K562 (cell line): Measurements from ENCODE around the gene NTRK3. TPM values are rescaled to one million over a fixed set of nuclear protein-coding genes. Genes with fewer than 3 reads are reported as not detected.

ENCODE experiments used
- ATAC-seq: fragments of 200-7000 bp; cut with Tn5 transposase; 3 replicates; pipeline ENCODE4 v1.9.1; 2020; ENCODE audit warnings: moderate library complexity
- BruUV-seq: library from RNA; stranded (reverse); fragments of 400-500 nt; replicated peaks from 2 replicates; lab custom pipeline; 2021; lab: Mats Ljungman, UMichigan
- CTCF ChIA-PET: fragments of 300-600 bp; formaldehyde crosslinking; extraction: SDS; loops from one replicate; lab custom pipeline; 2021; ENCODE audit warnings: low intra/inter-chr PET ratio; lab: Yijun Ruan, JAX
- POLR2A ChIA-PET: fragments of 300-600, 350-650 bp; sonication (Branson Sonifier 250); formaldehyde crosslinking; extraction: SDS; loops from one replicate; lab custom pipeline; 2021; ENCODE audit warnings: antibody characterized with exemption, inconsistent platforms; lab: Yijun Ruan, JAX
- DNase-seq, 4 experiments: peaks; one replicate each; pipeline versions ENCODE4 v3.0.0 to v3.0.0-alpha.2; 2011 to 2018; ENCODE audit warnings: low spot score in 3 of 4, mixed read lengths in 3 of 4; ENCODE audit errors: extremely low read depth in 1 of 4
- FAIRE-seq: peaks from 2 replicates; lab custom pipeline; 2011; peaks lifted over from hg19 to GRCh38; lab: Jason Lieb, UNC
- H2AFZ ChIP-seq: 2 replicates; pipeline ENCODE4 v1.6.0; 2011; ENCODE audit warnings: low read depth, low read length, control low read depth, inconsistent platforms
- H3K27ac ChIP-seq: fragments of 200-600 bp; 3 replicates; pipeline ENCODE4 v1.8.0; 2011; ENCODE audit warnings: low read depth, mild to moderate bottlenecking, control low read depth, inconsistent platforms, low read length, moderate library complexity, mixed read lengths; ENCODE audit errors: extremely low read depth
- H3K27me3 ChIP-seq, 2 experiments: fragments of 300-600 bp in 1 of 2; 2 replicates in 1 of 2; 3 replicates in 1 of 2; pipeline versions ENCODE4 v1.6.0 to v1.8.0; 2011; ENCODE audit warnings: inconsistent platforms in 2 of 2, low read length in 2 of 2, mild to moderate bottlenecking in 1 of 2, mixed read lengths in 1 of 2, moderate library complexity in 1 of 2; ENCODE audit not compliant: control insufficient read depth in 2 of 2, insufficient read depth in 2 of 2
- H3K36me3 ChIP-seq: fragments of 300-600 bp; 3 replicates; pipeline ENCODE4 v1.8.0; 2011; ENCODE audit warnings: mild to moderate bottlenecking, low read length, inconsistent platforms; ENCODE audit not compliant: control insufficient read depth, insufficient read depth
- H3K4me1 ChIP-seq, 2 experiments: fragments of 200-600 bp in 1 of 2; replicated peaks in 1 of 2; 2 replicates in 1 of 2; 3 replicates in 1 of 2; pipeline versions ENCODE4 v1.5.1 to v1.8.0; 2011; ENCODE audit warnings: inconsistent platforms in 2 of 2, low read length in 2 of 2, mild to moderate bottlenecking in 1 of 2, mixed read lengths in 1 of 2, moderate library complexity in 1 of 2; ENCODE audit not compliant: control insufficient read depth in 2 of 2, insufficient read depth in 2 of 2
- H3K4me2 ChIP-seq: 2 replicates; pipeline ENCODE4 v1.6.1; 2011; ENCODE audit warnings: low read length, control low read depth, inconsistent platforms, mixed read lengths; ENCODE audit not compliant: insufficient read depth
- H3K4me3 ChIP-seq: fragments of 200-600 bp; sonication (generic), shearing (Covaris generic); 2 replicates; pipeline ENCODE4 v1.5.1; 2016; ENCODE audit warnings: control low read depth, inconsistent platforms
- H3K79me2 ChIP-seq: fragments of 200-600 bp; 3 replicates; pipeline ENCODE4 v1.8.0; 2011; ENCODE audit warnings: low read length, inconsistent platforms; ENCODE audit not compliant: control insufficient read depth, insufficient read depth
- H3K9ac ChIP-seq, 2 experiments: 2 replicates each; pipeline versions ENCODE4 v1.6.0 to v1.6.1; 2011; ENCODE audit warnings: low read depth in 2 of 2, low read length in 2 of 2, control low read depth in 1 of 2, inconsistent platforms in 1 of 2, mild to moderate bottlenecking in 1 of 2, mixed read lengths in 1 of 2; ENCODE audit not compliant: insufficient read depth in 1 of 2
- H3K9me1 ChIP-seq: one replicate; pipeline ENCODE4 v1.6.0; 2011; ENCODE audit warnings: inconsistent platforms, mild to moderate bottlenecking, low read length, moderate library complexity; ENCODE audit not compliant: control insufficient read depth, insufficient read depth
- H3K9me3 ChIP-seq: replicated peaks from 2 replicates; pipeline ENCODE4 v1.5.1; 2011; ENCODE audit warnings: low read depth, low read length, inconsistent platforms; ENCODE audit not compliant: control insufficient read depth, insufficient read depth
- H4K20me1 ChIP-seq: replicated peaks from 2 replicates; pipeline ENCODE4 v1.6.1; 2011; ENCODE audit warnings: low read length, inconsistent platforms, mixed read lengths; ENCODE audit not compliant: control insufficient read depth, insufficient read depth
- GTF2B ChIP-seq: IDR thresholded peaks from 2 replicates; pipeline ENCODE4 v1.6.1; 2011; ENCODE audit not compliant: insufficient read length; ENCODE audit errors: extremely low read depth
- GTF2E2 ChIP-seq: fragments of 200-800 bp; sonication (Bioruptor generic); IDR thresholded peaks from 2 replicates; pipeline ENCODE4 v1.6.1; 2016; ENCODE audit warnings: missing genetic modification characterization, missing compliant biosample characterization
- MCM2 ChIP-seq: fragments of 450-650 bp; IDR thresholded peaks from 2 replicates; pipeline ENCODE4 v1.6.1; 2017; ENCODE audit warnings: low read depth, mild to moderate bottlenecking
- NFE2 ChIP-seq: IDR thresholded peaks from 2 replicates; pipeline ENCODE4 v1.6.1; 2014; ENCODE audit warnings: antibody characterized with exemption, low read depth
- OTX1 ChIP-seq: fragments of 450-650 bp; formaldehyde crosslinking; IDR thresholded peaks from 2 replicates; pipeline ENCODE4 v1.4.0; 2022; ENCODE audit warnings: mild to moderate bottlenecking
- PTRF ChIP-seq: fragments of 450-650 bp; IDR thresholded peaks from 2 replicates; pipeline ENCODE4 v1.6.1; 2016; ENCODE audit warnings: mild to moderate bottlenecking, missing genetic modification characterization, missing compliant biosample characterization
- RAD51 ChIP-seq: fragments of 450-650 bp; IDR thresholded peaks from 2 replicates; pipeline ENCODE4 v1.7.1; 2016; ENCODE audit warnings: low read depth, mild to moderate bottlenecking, borderline replicate concordance
- SIN3B ChIP-seq: fragments of 450-650 bp; IDR thresholded peaks from 2 replicates; pipeline ENCODE4 v1.6.1; 2017; ENCODE audit warnings: low read depth, mild to moderate bottlenecking, moderate library complexity
- SRF ChIP-seq, 2 experiments: fragments of 250-450, 450-650 bp in 1 of 2; sonication (Bioruptor Pico) in 1 of 2; sonication (generic) in 1 of 2; formaldehyde crosslinking; IDR thresholded peaks; 2 replicates each; pipeline versions ENCODE4 v1.5.0 to v1.5.1; 2020 to 2022; ENCODE audit warnings: mild to moderate bottlenecking in 1 of 2, missing genetic modification reagents in 1 of 2
- TBP ChIP-seq: optimal IDR thresholded peaks from 2 replicates; pipeline ENCODE3; 2011; ENCODE audit warnings: low read depth, low read length, improper control_type of control experiment
- TCF3 ChIP-seq: sonication (generic); formaldehyde crosslinking; IDR thresholded peaks from 2 replicates; pipeline ENCODE4 v1.4.0; 2020; ENCODE audit warnings: mild to moderate bottlenecking, missing genetic modification reagents
- ZBTB34 ChIP-seq: fragments of 250-450 bp; sonication (Bioruptor Pico); IDR thresholded peaks from 2 replicates; pipeline ENCODE4 v1.8.0; 2021; ENCODE audit warnings: mild to moderate bottlenecking, moderate library complexity
- ZNF24 ChIP-seq: fragments of 450-650 bp; IDR thresholded peaks from 2 replicates; pipeline ENCODE4 v1.6.1; 2016
- WGBS: fragments of 100-300 bp; shearing (Covaris generic); methylation state at CpG from one replicate; pipeline ENCODE4 v1.1.6; 2016; ENCODE audit warnings: low coverage, mixed read lengths; ENCODE audit not compliant: insufficient coverage; ENCODE audit errors: missing lambda C conversion rate; 5-methylcytosine and 5-hydroxymethylcytosine counted together
- in situ Hi-C: fragments of 300-500 bp; cut with MboI; formaldehyde crosslinking; loops from 4 replicates; pipeline ENCODE4 v1.15.0; 2018; ENCODE audit warnings: inconsistent platforms, mixed read lengths
- intact Hi-C: fragments of 100-400 bp; cut with micrococcal nuclease; formaldehyde crosslinking; loops from 2 replicates; pipeline ENCODE4 v1.14.2; 2022
- polyA plus RNA-seq, 8 experiments: library from polyadenylated mRNA; depleted of rRNA in 4 of 8; stranded (reverse) in 5 of 8; unstranded in 3 of 8; fragments of >200 nt; fragmentation: Nextera tagmentation in 2 of 8; fragmentation: Illumina TruSeq in 1 of 8; extraction: Ambion mirVana in 2 of 8; extraction: Trizol in 1 of 8; gene quantifications; 2 replicates each; pipeline versions ENCODE4 v1.2.1 to v1.2.3, GENCODE V29; 2011 to 2014; ENCODE audit warnings: inconsistent platforms in 1 of 8, missing spikeins in 1 of 8
- total RNA-seq, 7 experiments: library from RNA; depleted of rRNA in 6 of 7; stranded (reverse); fragments of >200 nt in 6 of 7; fragmentation: Illumina TruSeq in 2 of 7; extraction: Trizol in 2 of 7; gene quantifications; 2 replicates each; pipeline versions ENCODE4 v1.2.1 to v1.2.3, GENCODE V29; 2011 to 2021; ENCODE audit warnings: low replicate concordance in 1 of 7

NTRK3 gene
- total and polyA plus RNA-seq, 9 of the 15 experiments (the other 6 are each of a cell fraction or from before 2014, with no cell fraction given) = 0.11 to 0.13 TPM; not detected in 7

DNA sequence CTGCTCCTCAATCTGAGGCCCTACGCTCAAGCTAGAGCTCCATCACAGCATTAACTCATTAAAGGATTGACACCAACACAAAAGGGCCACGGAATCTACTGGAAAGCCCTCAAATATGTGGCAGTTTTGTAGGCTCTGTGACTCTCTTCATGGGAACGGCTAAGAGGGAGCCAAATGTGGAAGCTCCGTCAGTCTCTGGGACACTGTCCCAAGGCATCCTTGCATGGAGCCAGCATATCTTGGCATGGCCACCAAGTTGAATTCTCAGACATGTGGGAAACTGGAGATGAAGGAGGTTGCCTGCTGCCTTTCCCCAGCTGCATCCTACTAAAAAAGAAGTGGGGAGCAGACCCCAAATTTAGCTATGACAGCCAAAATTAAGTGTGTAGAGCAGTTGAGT, 296.9 kb downstream of the NTRK3 start:
- no TSS peak for BruUV-seq
- Histone ChIP-seq H3K4me3 (no peak overlapping the region), H3K4me2 (no peak overlapping the region), H2AFZ (no peak overlapping the region), H3K36me3 (no peaks in the 10 kb centered on the region), H3K4me1 (no peaks in the 10 kb centered on the region), H3K27me3 (peaks cover 2 to 14% of the 10 kb centered on the region in 2 experiments; a peak in 3 of 5 replicates), H3K9ac (no peak overlapping the region), H3K9me3 (no peaks in the 10 kb centered on the region), H3K27ac (no peak overlapping the region), H4K20me1 (no peaks in the 10 kb centered on the region), H3K79me2 (no peaks in the 10 kb centered on the region), H3K9me1 (no peaks in the 10 kb centered on the region)
- intact Hi-C loops (no loop called here), in situ Hi-C loops (no loop called here)
- TF ChIP-seq GTF2E2 (tag) (no peak), SIN3B (no peak), RAD51 (no peak), PTRF (tag) (no peak), GTF2B (no peak), ZBTB34 (CRISPR knock-in tag) (no peak), ZNF24 (no peak), MCM2 (no peak), SRF (CRISPR knock-in tag; IDR thresholded peaks at IDR 0.05) (no peak), TCF3 (CRISPR knock-in tag) (no peak), OTX1 (CRISPR knock-in tag) (no peak), NFE2 (no peak), TBP (no peak)
- DNase-seq (no peak), ATAC-seq (no peak), FAIRE-seq (no peak)
- WGBS = 0% methylated on average over 4 of the region's 4 CpGs
- POLR2A ChIA-PET = no interaction called here
- CTCF ChIA-PET = no interaction called here
